Measurements from ENCODE around the gene RNASET2.

- TF ChIP-seq, protein P1, sequence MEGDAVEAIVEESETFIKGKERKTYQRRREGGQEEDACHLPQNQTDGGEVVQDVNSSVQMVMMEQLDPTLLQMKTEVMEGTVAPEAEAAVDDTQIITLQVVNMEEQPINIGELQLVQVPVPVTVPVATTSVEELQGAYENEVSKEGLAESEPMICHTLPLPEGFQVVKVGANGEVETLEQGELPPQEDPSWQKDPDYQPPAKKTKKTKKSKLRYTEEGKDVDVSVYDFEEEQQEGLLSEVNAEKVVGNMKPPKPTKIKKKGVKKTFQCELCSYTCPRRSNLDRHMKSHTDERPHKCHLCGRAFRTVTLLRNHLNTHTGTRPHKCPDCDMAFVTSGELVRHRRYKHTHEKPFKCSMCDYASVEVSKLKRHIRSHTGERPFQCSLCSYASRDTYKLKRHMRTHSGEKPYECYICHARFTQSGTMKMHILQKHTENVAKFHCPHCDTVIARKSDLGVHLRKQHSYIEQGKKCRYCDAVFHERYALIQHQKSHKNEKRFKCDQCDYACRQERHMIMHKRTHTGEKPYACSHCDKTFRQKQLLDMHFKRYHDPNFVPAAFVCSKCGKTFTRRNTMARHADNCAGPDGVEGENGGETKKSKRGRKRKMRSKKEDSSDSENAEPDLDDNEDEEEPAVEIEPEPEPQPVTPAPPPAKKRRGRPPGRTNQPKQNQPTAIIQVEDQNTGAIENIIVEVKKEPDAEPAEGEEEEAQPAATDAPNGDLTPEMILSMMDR (IDR thresholded peaks at IDR 0.05), result no peak
- TF ChIP-seq POLR2A (IDR thresholded peaks at IDR 0.05), result no peak
These were observed 52.9 kb downstream of the RNASET2 start for GRCh38 chr6:166903500-166903899.

All from lower leg skin (tissue), 3 donors.